ENCODE results near the gene GSX2. TPM values are rescaled to one million over a fixed set of nuclear protein-coding genes. Genes with fewer than 3 reads are reported as not detected.

GSX2 gene
- polyA plus RNA-seq, 6 donors from 2014 or later, result not detected

DNA sequence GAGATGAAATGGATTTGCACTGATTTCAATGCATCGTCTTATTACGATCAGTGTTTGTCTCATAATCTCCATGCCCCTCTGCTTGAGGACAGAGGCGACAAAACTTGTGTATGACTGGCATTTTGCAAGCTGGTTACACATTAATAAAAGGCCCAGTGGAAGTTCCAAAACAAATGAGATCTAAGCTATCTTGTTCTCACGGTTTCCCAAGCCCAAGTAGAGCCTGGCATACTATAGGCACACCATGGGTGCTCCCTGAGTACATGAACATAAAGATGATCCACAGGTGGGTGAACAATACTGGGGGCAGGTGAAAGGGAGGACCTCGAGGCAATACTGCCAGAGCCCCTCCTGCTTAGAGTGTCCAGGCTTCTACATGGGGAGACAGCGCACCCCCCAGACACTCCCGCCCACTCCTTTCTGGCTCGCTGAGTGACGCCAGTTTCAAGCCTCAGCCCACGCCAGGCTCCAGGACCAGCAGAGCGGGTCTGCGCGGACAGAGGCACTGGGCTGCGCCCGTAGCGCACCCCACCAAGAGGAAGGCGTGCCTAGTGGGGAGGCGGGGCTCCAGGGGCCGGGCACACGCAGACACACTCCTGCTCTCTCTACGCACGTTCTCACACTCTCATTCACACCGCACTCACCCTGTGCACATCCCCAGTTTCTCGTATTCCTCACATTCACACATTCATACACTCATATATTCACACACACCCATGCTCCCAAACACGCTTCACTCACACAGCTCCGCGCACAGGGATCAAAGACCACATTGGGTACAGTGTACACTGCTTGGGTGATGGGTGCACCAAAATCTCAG is 8.9 kb upstream of the GSX2 start:
- Mint-ChIP-seq H3K4me1 (peaks cover 22 to 35% (median 34%) of the 10 kb centered on the region in 3 donors), H3K27me3 (peaks cover 73 to 83% (median 76%) of the 10 kb centered on the region in 3 donors), H3K27ac (peak overlapping the region in 1 of 6 donors; percentile 18), H3K9me3 (peaks cover 3 to 16% (median 5%) of the 10 kb centered on the region in 7 donors), H3K36me3 (peaks cover 0 to 18% of the 10 kb centered on the region in 2 donors), H3K4me3 (peak overlapping the region; percentile 0 to 93 (median 86))
- ATAC-seq (ENCODE audit: low read depth in 2 of 2) (peak; percentile 37 to 45), DNase-seq (no peak)

DNA sequence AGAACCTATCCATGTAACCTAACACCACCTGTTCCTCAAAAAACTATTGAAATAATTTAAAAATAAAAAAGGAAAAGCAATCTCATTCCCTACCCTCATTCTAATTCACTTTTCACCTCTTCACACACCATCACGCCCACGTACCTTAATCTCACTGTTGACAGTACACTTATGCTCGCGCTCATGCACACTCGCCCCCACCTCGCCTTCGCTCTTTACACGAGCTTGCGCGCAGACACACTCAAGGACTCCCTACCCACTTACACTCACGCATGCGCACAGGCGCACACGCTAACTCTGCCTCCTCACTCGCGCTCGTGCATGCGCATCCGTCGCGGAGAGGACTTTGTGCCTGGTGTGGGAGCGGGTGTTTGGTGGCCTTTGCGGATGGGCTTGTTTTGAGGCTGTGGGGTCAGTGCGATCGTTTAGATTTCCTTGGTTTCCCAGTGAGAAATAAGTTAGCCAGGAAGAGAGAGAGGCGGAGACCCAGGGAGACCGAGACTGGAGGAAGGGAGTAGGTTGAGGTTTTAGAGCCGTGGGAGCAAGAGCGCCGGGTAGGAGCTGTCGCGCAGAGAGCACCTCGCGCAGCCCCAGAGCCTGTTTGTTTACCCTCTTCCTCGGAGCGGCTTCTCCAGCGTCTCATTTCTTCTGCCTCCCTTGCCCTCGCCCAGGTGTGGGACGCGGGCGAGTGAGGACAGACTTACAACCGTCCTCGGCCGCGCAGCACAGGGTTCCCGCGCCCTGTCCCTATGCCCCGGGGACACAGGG is 8.1 kb upstream of the GSX2 start:
- Mint-ChIP-seq H3K27ac (peak overlapping the region in 2 of 6 donors; percentile 18 to 76), H3K9me3 (peaks cover 3 to 16% (median 6%) of the 10 kb centered on the region in 7 donors), H3K27me3 (peaks cover 77 to 83% (median 82%) of the 10 kb centered on the region in 3 donors), H3K4me3 (peak overlapping the region; percentile 61 to 93 (median 88)), H3K4me1 (peaks cover 22 to 37% (median 34%) of the 10 kb centered on the region in 3 donors), H3K36me3 (peaks cover 0 to 18% of the 10 kb centered on the region in 2 donors)
- ATAC-seq (ENCODE audit: low read depth in 2 of 2), result peak; percentile 77 to 81
- DNase-seq, result peak; percentile 54

DNA sequence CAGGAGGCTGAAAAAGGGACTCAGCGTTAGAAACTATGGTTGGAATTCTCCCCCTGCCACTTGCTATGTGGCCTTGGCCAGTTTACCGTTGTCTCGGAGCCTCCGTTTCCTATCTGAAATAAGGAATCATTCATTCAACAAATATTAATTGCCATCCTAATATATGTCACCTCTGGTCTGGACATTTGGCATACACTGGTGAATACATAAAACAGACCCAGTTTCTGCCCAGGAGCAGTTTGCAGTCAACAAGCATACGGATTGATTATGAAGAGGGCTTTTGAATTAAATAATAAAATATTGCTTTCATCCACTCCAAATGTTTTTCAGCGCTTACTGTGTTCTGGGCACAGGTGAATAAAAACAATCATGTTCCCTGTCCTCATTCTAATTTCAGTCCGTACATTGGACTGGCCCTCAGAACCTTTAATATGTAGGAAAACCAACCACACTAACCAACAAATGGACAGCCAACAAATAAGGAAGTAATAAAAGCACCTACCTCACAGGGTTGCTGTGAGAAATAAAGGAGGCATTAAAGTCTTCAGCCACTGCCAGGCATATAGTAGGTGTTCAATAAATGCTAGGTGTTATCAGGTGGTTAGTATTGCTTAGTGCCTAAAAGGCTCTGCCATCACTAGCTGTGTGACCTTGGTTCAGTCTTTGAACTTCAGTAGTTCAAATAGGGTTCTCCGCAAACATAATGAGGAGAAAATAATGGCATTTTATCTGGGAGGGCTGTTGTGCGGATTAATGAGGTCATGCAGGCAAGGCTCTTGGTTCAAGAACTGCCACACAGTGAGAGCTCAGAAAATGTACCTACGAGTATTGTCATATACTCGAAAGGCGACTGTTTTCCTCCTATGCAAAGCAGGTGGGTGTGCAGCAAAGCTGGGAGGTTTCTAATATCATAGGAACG is 7.3 kb upstream of the GSX2 start:
- Mint-ChIP-seq H3K4me1 (peaks cover 22 to 37% (median 34%) of the 10 kb centered on the region in 3 donors), H3K9me3 (peaks cover 3 to 16% (median 6%) of the 10 kb centered on the region in 7 donors), H3K4me3 (peak overlapping the region; percentile 61 to 93 (median 85)), H3K36me3 (peaks cover 0 to 18% of the 10 kb centered on the region in 2 donors), H3K27ac (no peak overlapping the region), H3K27me3 (peaks cover 81 to 86% (median 83%) of the 10 kb centered on the region in 3 donors)
- DNase-seq, result no peak
- ATAC-seq (ENCODE audit: low read depth in 2 of 2), result peak in 1 of 2 donors; percentile 17

DNA sequence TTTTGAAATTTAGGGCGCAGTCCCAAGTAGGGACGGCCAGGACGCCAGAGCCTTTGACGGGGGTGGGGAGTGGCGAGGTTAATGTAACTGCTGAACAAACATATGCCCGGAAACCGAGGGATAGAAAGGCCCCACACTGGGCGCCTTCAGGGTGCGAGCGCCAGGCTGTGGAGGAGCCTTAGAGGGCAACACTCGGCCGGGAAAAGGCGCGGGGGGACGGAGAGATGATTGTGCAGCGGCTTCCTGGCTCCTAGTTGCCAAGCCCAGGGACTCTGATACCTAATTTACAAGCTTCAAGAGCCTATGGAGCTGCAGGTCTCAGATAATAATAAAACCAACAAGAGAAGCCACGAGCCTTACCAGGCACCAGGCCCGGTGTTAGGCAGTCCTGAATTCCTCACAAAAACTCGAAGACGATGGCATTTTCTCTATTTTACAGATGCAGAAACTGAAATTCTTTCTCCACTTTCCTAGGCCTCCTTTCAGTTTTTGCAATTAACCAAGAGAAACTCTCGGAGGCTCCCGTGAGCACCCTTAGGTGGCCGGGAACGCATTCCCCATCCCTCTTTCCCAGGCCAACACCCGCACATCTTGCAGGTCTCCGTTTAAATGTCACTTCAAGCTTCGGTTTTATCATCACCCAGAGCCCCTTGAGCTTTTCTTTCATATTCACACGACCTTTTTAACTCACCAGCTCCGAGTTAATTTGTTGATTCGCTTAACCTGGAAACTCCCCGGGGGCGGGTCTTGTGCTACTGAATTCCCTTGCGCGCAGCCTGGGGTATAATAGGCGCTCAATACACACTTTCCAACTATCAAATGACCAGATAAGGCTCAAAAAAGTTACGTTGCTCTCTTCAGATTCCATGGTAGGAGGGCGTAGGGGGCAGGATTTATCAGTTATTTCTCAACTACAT is 6.4 kb upstream of the GSX2 start:
- Mint-ChIP-seq H3K27me3 (peaks cover 81 to 88% (median 85%) of the 10 kb centered on the region in 3 donors), H3K4me3 (peak overlapping the region; percentile 28 to 82 (median 62)), H3K27ac (peak overlapping the region in 3 of 6 donors; percentile 14 to 72 (median 22)), H3K9me3 (peaks cover 3 to 16% (median 6%) of the 10 kb centered on the region in 7 donors), H3K36me3 (peaks cover 0 to 14% of the 10 kb centered on the region in 2 donors), H3K4me1 (peaks cover 22 to 44% (median 34%) of the 10 kb centered on the region in 3 donors)
- peak; percentile 18 to 28 for ATAC-seq (ENCODE audit: low read depth in 2 of 2)
- no peak for DNase-seq

DNA sequence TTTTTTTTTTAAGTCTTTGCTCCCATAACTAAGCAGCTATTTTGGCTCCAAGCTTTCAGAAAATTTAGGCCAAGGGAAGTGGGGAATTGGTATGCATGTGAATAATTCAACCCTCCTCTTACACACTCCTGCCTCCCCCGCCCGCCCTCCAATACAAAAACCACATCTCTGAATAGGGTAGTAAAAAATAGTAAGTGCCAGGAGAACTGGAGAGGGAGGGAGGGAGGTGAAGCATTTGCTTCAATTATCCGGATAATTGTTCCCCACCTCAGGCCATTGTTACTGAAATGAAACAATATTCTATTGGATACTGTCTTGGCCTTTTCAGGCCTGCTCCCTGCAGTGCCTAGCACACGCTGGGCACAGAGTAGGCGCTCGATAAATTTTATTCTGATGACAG is 5.5 kb upstream of the GSX2 start:
- Mint-ChIP-seq H3K27ac (no peak overlapping the region), H3K4me3 (peak overlapping the region in 1 of 8 donors; percentile 44), H3K9me3 (peaks cover 2 to 24% (median 6%) of the 10 kb centered on the region in 7 donors), H3K36me3 (peaks cover 0 to 10% of the 10 kb centered on the region in 2 donors), H3K27me3 (peaks cover 86 to 92% (median 90%) of the 10 kb centered on the region in 3 donors), H3K4me1 (peaks cover 22 to 53% (median 36%) of the 10 kb centered on the region in 3 donors)
- DNase-seq (no peak), ATAC-seq (ENCODE audit: low read depth in 2 of 2) (no peak)

DNA sequence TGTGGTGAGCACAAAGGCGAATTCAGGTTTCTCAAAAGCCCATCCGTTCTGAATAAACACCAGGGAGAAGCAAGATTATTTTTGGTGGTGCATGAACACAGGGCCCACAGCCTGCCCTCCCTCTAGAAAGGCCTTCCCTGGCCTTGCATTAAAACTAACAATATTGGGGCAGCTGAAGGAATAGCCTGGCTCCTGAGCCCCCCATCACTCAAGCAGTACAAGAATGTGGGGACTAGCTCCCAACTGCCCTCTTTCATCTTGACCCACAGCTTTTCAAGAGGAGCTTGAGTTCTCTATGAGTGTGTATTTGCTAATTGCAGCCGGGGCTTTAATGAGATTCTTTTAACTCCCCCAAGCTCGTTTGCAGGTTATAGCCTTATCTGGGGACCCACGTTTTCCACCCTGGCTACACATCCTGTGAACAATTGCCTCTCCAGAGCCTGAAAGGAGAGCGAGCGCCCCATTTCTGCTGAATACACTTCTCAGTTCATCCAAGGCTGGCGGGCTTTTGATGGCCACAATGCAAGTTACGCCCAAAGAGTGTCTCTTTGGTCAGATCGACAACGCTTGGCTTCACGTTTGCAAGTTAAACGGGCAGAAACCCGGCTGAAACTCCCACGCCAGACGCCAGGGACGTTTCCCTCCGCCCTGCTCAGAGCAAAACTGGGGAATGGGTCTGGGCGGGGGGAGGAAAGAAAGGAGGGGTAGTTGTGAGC is 4.7 kb upstream of the GSX2 start:
- ATAC-seq (ENCODE audit: low read depth in 2 of 2), result no peak
- peaks cover 84 to 99% (median 97%) of the 10 kb centered on the region in 3 donors for H3K27me3 Mint-ChIP-seq
- peaks cover 2 to 24% (median 6%) of the 10 kb centered on the region in 7 donors for H3K9me3 Mint-ChIP-seq
- H3K36me3 Mint-ChIP-seq, result peaks cover 0 to 10% of the 10 kb centered on the region in 2 donors
- H3K27ac Mint-ChIP-seq, result peak overlapping the region in 1 of 6 donors; percentile 60
- no peak for DNase-seq
- H3K4me3 Mint-ChIP-seq, result no peak overlapping the region
- H3K4me1 Mint-ChIP-seq, result peaks cover 27 to 55% (median 44%) of the 10 kb centered on the region in 3 donors

DNA sequence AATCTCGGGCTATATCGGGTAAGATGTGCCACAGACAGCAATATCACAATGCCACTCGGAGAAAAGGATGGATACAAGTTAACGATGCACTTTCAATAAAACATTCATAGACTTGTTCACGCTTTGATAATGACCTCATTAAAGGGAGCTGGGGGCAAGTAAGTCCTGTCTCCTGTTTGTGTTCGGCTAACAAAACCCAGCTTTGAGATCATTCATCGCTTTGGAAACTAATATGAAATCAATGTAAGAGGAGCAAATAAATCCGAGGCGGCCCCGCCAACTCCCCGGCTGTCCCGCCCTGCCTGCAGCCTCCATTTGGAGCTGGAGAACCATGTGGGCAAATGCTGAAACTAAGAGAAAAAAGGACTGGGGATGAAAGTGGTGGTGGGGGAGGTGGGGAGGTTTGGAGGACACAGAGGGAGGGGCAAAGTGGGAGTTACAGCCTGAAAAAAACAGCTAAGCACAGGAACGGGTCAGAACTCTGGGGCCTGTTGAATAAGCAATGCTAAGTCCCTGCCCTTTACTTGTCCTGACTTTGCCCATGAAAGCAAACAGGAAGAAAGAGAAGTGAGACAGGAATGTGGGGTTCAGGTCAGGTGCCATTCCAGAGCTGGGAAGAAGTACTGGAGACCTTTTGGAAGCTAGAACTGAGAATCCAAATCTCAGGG is 3.5 kb upstream of the GSX2 start:
- Mint-ChIP-seq H3K4me3 (peak overlapping the region in 1 of 8 donors; percentile 13), H3K4me1 (peaks cover 28 to 57% (median 48%) of the 10 kb centered on the region in 3 donors), H3K9me3 (peaks cover 2 to 23% (median 6%) of the 10 kb centered on the region in 7 donors)

DNA sequence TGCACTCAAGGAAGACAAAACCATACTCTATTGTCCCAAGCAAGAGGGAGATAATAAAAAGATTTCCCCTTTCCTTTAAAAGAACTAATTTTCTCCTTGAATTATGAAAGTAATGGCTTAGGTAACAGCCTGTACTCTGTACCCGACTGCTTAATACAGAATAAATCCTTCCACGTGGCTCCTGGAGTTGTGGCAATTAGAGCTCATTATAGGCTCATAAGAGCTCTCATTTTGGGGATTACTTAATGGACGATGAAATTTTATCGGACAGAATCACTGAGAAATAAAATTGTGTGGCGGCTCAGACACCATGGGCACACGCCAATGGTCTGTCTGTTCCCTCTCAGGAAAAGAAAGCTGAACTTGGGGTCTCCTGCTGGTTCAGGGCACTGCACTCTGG is 2.8 kb upstream of the GSX2 start:
- H3K4me1 Mint-ChIP-seq, result peaks cover 26 to 58% (median 45%) of the 10 kb centered on the region in 3 donors
- DNase-seq, result no peak
- H3K36me3 Mint-ChIP-seq, result no peaks in the 10 kb centered on the region
- peak overlapping the region in 2 of 8 donors; percentile 13 to 70 for H3K4me3 Mint-ChIP-seq
- H3K27me3 Mint-ChIP-seq, result peaks cover 77 to 91% (median 90%) of the 10 kb centered on the region in 3 donors
- peaks cover 0 to 19% (median 6%) of the 10 kb centered on the region in 7 donors for H3K9me3 Mint-ChIP-seq
- ATAC-seq (ENCODE audit: low read depth in 2 of 2), result no peak
- H3K27ac Mint-ChIP-seq, result no peak overlapping the region

More for the DNA sequence above, 3.5 kb upstream of the GSX2 start:
- Mint-ChIP-seq H3K36me3 (peaks cover 0 to 6% of the 10 kb centered on the region in 2 donors), H3K27me3 (peaks cover 79 to 94% (median 92%) of the 10 kb centered on the region in 3 donors), H3K27ac (peak overlapping the region in 1 of 6 donors; percentile 53)
- ATAC-seq (ENCODE audit: low read depth in 2 of 2) (no peak), DNase-seq (no peak)

DNA sequence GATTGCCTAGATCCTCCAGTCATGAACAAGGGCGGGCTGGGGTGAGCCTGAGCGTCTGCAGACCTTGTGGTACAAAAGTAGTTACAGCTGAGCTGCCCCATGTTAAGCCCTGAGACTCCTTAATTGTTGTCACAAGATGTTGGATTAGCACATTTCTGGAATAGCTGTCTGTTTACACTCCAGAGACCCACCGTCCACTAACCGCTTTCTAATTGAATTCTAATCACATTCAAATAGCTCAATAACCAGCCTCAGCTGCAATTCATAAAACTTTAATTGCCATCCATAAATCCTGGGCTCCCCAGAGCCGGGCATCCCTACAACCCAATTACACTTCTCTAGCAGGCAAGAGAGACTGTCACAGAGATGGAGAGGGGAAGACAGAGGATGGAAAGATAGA is 1.6 kb upstream of the GSX2 start:
- ATAC-seq (ENCODE audit: low read depth in 2 of 2) (no peak), DNase-seq (no peak)
- peaks cover 75 to 93% (median 90%) of the 10 kb centered on the region in 3 donors for H3K27me3 Mint-ChIP-seq
- H3K4me1 Mint-ChIP-seq, result peaks cover 29 to 57% (median 46%) of the 10 kb centered on the region in 3 donors
- no peak overlapping the region for H3K27ac Mint-ChIP-seq
- peaks cover 0 to 6% of the 10 kb centered on the region in 2 donors for H3K36me3 Mint-ChIP-seq
- H3K4me3 Mint-ChIP-seq, result peak overlapping the region in 5 of 8 donors; percentile 19 to 81 (median 69)
- peaks cover 0 to 30% (median 8%) of the 10 kb centered on the region in 7 donors for H3K9me3 Mint-ChIP-seq

DNA sequence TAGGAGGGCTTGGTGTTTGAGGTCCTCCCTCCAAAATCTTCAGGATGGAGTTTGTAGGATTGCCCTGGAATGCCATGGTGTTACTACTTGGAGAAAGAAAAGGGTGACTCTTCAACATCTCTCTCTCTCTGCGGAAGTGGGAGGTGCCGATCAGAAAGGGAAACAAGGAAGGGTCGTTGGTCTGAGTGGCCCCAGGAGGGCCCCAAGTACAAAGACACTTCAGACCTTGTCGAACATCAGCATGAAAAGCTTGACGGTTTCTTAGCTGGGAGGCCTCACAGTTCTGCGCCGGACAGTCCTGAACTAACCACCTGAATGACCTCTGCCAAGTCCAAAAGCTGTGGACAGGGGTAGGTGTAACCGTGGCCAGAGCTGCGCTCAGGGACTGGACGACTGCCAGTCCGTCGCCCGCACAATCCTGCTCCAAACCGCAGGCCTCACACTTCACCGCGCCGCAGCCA is 646 bp upstream of the GSX2 start:
- Mint-ChIP-seq H3K4me1 (peaks cover 22 to 57% (median 47%) of the 10 kb centered on the region in 3 donors), H3K27me3 (peaks cover 65 to 93% (median 85%) of the 10 kb centered on the region in 3 donors), H3K4me3 (peak overlapping the region; percentile 42 to 82 (median 68)), H3K27ac (peak overlapping the region in 1 of 6 donors; percentile 47), H3K9me3 (peaks cover 0 to 23% (median 8%) of the 10 kb centered on the region in 7 donors), H3K36me3 (peaks cover 0 to 6% of the 10 kb centered on the region in 2 donors)
- ATAC-seq (ENCODE audit: low read depth in 2 of 2), result no peak
- DNase-seq, result no peak

All from naive B cell (primary cell).